Mesendoderm (in vitro differentiated cells): ENCODE measurements around the gene USP36.
A peak's percentile ranks its signal among the peaks of the same experiment; 100 is the strongest.

Experiments used
- DNase-seq: peaks from one replicate; pipeline ENCODE4 v3.0.0; 2013
- H2AK5ac ChIP-seq: 2 replicates; pipeline ENCODE4 v1.6.1; 2013; ENCODE audit warnings: low read length, inconsistent platforms
- H2BK120ac ChIP-seq: 2 replicates; pipeline ENCODE4 v1.6.1; 2013; ENCODE audit warnings: low read depth, mild to moderate bottlenecking, low read length, moderate library complexity, mixed read lengths
- H2BK15ac ChIP-seq: replicated peaks from 2 replicates; pipeline ENCODE4 v1.6.1; 2013; ENCODE audit warnings: low read depth, mild to moderate bottlenecking, moderate library complexity
- H2BK5ac ChIP-seq: 2 replicates; pipeline ENCODE4 v1.6.1; 2013; ENCODE audit warnings: low read length, inconsistent platforms
- H3K18ac ChIP-seq: 2 replicates; pipeline ENCODE4 v1.6.1; 2013; ENCODE audit warnings: mild to moderate bottlenecking, low read length, mixed read lengths
- H3K23ac ChIP-seq: one replicate; pipeline ENCODE4 v1.6.1; 2013; ENCODE audit warnings: low read length
- H3K27ac ChIP-seq: 2 replicates; pipeline ENCODE4 v1.5.1; 2013; ENCODE audit warnings: low read depth, mild to moderate bottlenecking, inconsistent platforms, low read length, moderate library complexity
- H3K27me3 ChIP-seq: 2 replicates; pipeline ENCODE4 v1.6.1; 2013; ENCODE audit warnings: low read length, control low read depth, mild to moderate bottlenecking, inconsistent platforms; ENCODE audit not compliant: insufficient read depth, poor library complexity
- H3K36me3 ChIP-seq: 2 replicates; pipeline ENCODE4 v1.6.1; 2013; ENCODE audit warnings: low read length, inconsistent platforms; ENCODE audit not compliant: control insufficient read depth, insufficient read depth
- H3K4ac ChIP-seq: one replicate; pipeline ENCODE4 v1.6.1; 2013; ENCODE audit warnings: low read depth, mild to moderate bottlenecking, low read length, moderate library complexity
- H3K4me1 ChIP-seq: 2 replicates; pipeline ENCODE4 v1.6.1; 2013; ENCODE audit warnings: low read depth, low read length, inconsistent platforms; ENCODE audit not compliant: control insufficient read depth
- H3K4me2 ChIP-seq: 2 replicates; pipeline ENCODE4 v1.6.1; 2013; ENCODE audit warnings: low read length
- H3K4me3 ChIP-seq: 2 replicates; pipeline ENCODE4 v1.5.1; 2013; ENCODE audit warnings: mild to moderate bottlenecking, low read length
- H3K56ac ChIP-seq: one replicate; pipeline ENCODE4 v1.6.1; 2013; ENCODE audit warnings: low read length
- H3K79me1 ChIP-seq: 2 replicates; pipeline ENCODE4 v1.6.1; 2013; ENCODE audit warnings: low read length, inconsistent platforms
- H3K79me2 ChIP-seq: 2 replicates; pipeline ENCODE4 v1.6.1; 2013; ENCODE audit warnings: mild to moderate bottlenecking, low read length; ENCODE audit not compliant: control insufficient read depth, insufficient read depth
- H3K9ac ChIP-seq: 2 replicates; pipeline ENCODE4 v1.6.1; 2013; ENCODE audit warnings: low read length, inconsistent platforms
- H4K5ac ChIP-seq: one replicate; pipeline ENCODE4 v1.6.1; 2013; ENCODE audit warnings: low read length
- H4K8ac ChIP-seq: one replicate; pipeline ENCODE4 v1.6.1; 2013; ENCODE audit warnings: low read depth, mild to moderate bottlenecking, control low read depth, low read length, moderate library complexity
- WGBS: extraction: QIAGEN DNeasy Blood & Tissue Kit; methylation state at CpG from one replicate; pipeline ENCODE4 v1.1.7; 2013; ENCODE audit warnings: low lambda C conversion rate, missing lambda C conversion rate; ENCODE audit not compliant: insufficient coverage; ENCODE audit errors: extremely low coverage; 5-methylcytosine and 5-hydroxymethylcytosine counted together

USP36 gene

GRCh38 chr17:78839762-78840529 lies 668 bp downstream of the USP36 start:
- WGBS = no CpG with 5 or more reads among the region's 73 CpGs
- Histone ChIP-seq H4K8ac (peak overlapping the region; percentile 99), H3K23ac (peak overlapping the region; percentile 66), H3K4ac (peak overlapping the region; percentile 82), H3K27ac (peak overlapping the region; percentile 84), H3K79me1 (peaks cover 19% of the 10 kb centered on the region), H2AK5ac (no peak overlapping the region), H3K4me2 (peak overlapping the region; percentile 99), H2BK120ac (no peak overlapping the region), H3K36me3 (peaks cover 12% of the 10 kb centered on the region), H3K56ac (peak overlapping the region; percentile 95), H3K79me2 (peaks cover 32% of the 10 kb centered on the region), H3K9ac (peak overlapping the region; percentile 95), H3K27me3 (no peaks in the 10 kb centered on the region), H3K18ac (peak overlapping the region; percentile 85), H3K4me1 (peaks cover 4% of the 10 kb centered on the region), H2BK15ac (no peak overlapping the region), H2BK5ac (no peak overlapping the region), H4K5ac (no peak overlapping the region), H3K4me3 (peak overlapping the region; percentile 90)
- DNase-seq = peak; percentile 37

GRCh38 chr17:78839235-78839761 lies 1.3 kb downstream of the USP36 start:
- Histone ChIP-seq H2BK15ac (no peak overlapping the region), H2AK5ac (no peak overlapping the region), H3K79me2 (peaks cover 32% of the 10 kb centered on the region), H2BK120ac (no peak overlapping the region), H3K56ac (peak overlapping the region; percentile 95), H2BK5ac (no peak overlapping the region), H3K9ac (peak overlapping the region; percentile 95), H3K4me3 (peak overlapping the region; percentile 90), H3K36me3 (peaks cover 14% of the 10 kb centered on the region), H3K4me1 (peaks cover 4% of the 10 kb centered on the region), H3K18ac (no peak overlapping the region), H3K79me1 (peaks cover 19% of the 10 kb centered on the region), H3K4ac (no peak overlapping the region), H3K23ac (no peak overlapping the region), H3K27ac (no peak overlapping the region), H3K27me3 (no peaks in the 10 kb centered on the region), H3K4me2 (peak overlapping the region; percentile 99), H4K8ac (no peak overlapping the region), H4K5ac (no peak overlapping the region)
- no CpG with 5 or more reads among the region's 11 CpGs for WGBS
- peak; percentile 22 for DNase-seq

GRCh38 chr17:78838574-78839005 lies 2.0 kb downstream of the USP36 start:
- no peak overlapping the region for H4K5ac ChIP-seq
- H2BK15ac ChIP-seq = no peak overlapping the region
- no peak overlapping the region for H2BK5ac ChIP-seq
- H2BK120ac ChIP-seq = no peak overlapping the region
- peaks cover 32% of the 10 kb centered on the region for H3K79me2 ChIP-seq
- H4K8ac ChIP-seq = no peak overlapping the region
- H3K4me1 ChIP-seq = peaks cover 4% of the 10 kb centered on the region
- peaks cover 14% of the 10 kb centered on the region for H3K36me3 ChIP-seq
- H3K4ac ChIP-seq = no peak overlapping the region
- DNase-seq = no peak
- no CpG with 5 or more reads among the region's 22 CpGs for WGBS
- peak overlapping the region; percentile 42 for H3K56ac ChIP-seq
- no peak overlapping the region for H3K4me2 ChIP-seq
- H3K27ac ChIP-seq = no peak overlapping the region
- no peaks in the 10 kb centered on the region for H3K27me3 ChIP-seq
- H3K4me3 ChIP-seq = no peak overlapping the region
- H2AK5ac ChIP-seq = no peak overlapping the region
- H3K18ac ChIP-seq = no peak overlapping the region
- no peak overlapping the region for H3K23ac ChIP-seq
- peak overlapping the region; percentile 24 for H3K9ac ChIP-seq
- peaks cover 19% of the 10 kb centered on the region for H3K79me1 ChIP-seq

- no peak for DNase-seq
- peaks cover 32% of the 10 kb centered on the region for H3K79me2 ChIP-seq
- no peak overlapping the region for H2BK5ac ChIP-seq
- WGBS = no CpG with 5 or more reads among the region's 5 CpGs
- H3K56ac ChIP-seq = no peak overlapping the region
- no peak overlapping the region for H3K4me2 ChIP-seq
- H3K27me3 ChIP-seq = no peaks in the 10 kb centered on the region
- no peak overlapping the region for H3K9ac ChIP-seq
- peaks cover 4% of the 10 kb centered on the region for H3K4me1 ChIP-seq
- no peak overlapping the region for H2BK15ac ChIP-seq
- no peak overlapping the region for H3K27ac ChIP-seq
- no peak overlapping the region for H3K18ac ChIP-seq
- H3K4ac ChIP-seq = no peak overlapping the region
- no peak overlapping the region for H4K5ac ChIP-seq
- H3K36me3 ChIP-seq = peaks cover 16% of the 10 kb centered on the region
- no peak overlapping the region for H4K8ac ChIP-seq
- H3K79me1 ChIP-seq = peaks cover 19% of the 10 kb centered on the region
- H2AK5ac ChIP-seq = no peak overlapping the region
- H3K23ac ChIP-seq = no peak overlapping the region
- H2BK120ac ChIP-seq = no peak overlapping the region
- H3K4me3 ChIP-seq = no peak overlapping the region
Measured at GRCh38 chr17:78836420-78837021, 4.1 kb downstream of the USP36 start.

- H4K5ac ChIP-seq = no peak overlapping the region
- H3K4ac ChIP-seq = no peak overlapping the region
- DNase-seq = no peak
- no CpG with 5 or more reads among the region's 8 CpGs for WGBS
- no peak overlapping the region for H3K4me3 ChIP-seq
- H3K23ac ChIP-seq = no peak overlapping the region
- H3K4me2 ChIP-seq = no peak overlapping the region
- no peak overlapping the region for H2AK5ac ChIP-seq
- no peak overlapping the region for H2BK120ac ChIP-seq
- no peak overlapping the region for H2BK15ac ChIP-seq
- H3K27me3 ChIP-seq = no peaks in the 10 kb centered on the region
- no peak overlapping the region for H3K9ac ChIP-seq
- peaks cover 25% of the 10 kb centered on the region for H3K79me2 ChIP-seq
- H3K36me3 ChIP-seq = peaks cover 16% of the 10 kb centered on the region
- no peak overlapping the region for H2BK5ac ChIP-seq
- no peak overlapping the region for H4K8ac ChIP-seq
- H3K4me1 ChIP-seq = peaks cover 4% of the 10 kb centered on the region
- no peak overlapping the region for H3K18ac ChIP-seq
- no peak overlapping the region for H3K56ac ChIP-seq
- no peak overlapping the region for H3K27ac ChIP-seq
- H3K79me1 ChIP-seq = peaks cover 20% of the 10 kb centered on the region
Measured at GRCh38 chr17:78834571-78834970, 6.0 kb downstream of the USP36 start.
